T47D (cell line): ENCODE results near the gene USP40.

Experiments
- DNase-seq, 2 experiments: peaks; one replicate each; pipeline versions ENCODE4 v3.0.0 to v3.0.0-alpha.2; 2011 to 2012; ENCODE audit warnings: low read depth in 1 of 2, low spot score in 1 of 2
- JUND ChIP-seq: IDR thresholded peaks from 2 replicates; pipeline ENCODE4 v1.6.1; 2012; ENCODE audit warnings: low read depth
- in situ Hi-C: cut with HindIII; loops from 2 replicates; pipeline ENCODE4 v1.10.0; 2016; ENCODE audit warnings: low sequenced_read_pairs, low pct_unique_long_range_greater_than_20kb

The USP40 gene

GRCh38 chr2:233501198-233502076 is 65.1 kb downstream of the USP40 start:
- TF ChIP-seq JUND, result no peak
- no peak for DNase-seq
- in situ Hi-C loops, result no loop called here

- in situ Hi-C loops, result no loop called here
- no peak for DNase-seq
- no peak for TF ChIP-seq JUND
Observed at GRCh38 chr2:233499928-233500327, 66.7 kb downstream of the USP40 start.

- TF ChIP-seq JUND, result no peak
- DNase-seq, result no peak
- in situ Hi-C loops, result no loop called here
Observed at GRCh38 chr2:233498126-233498525, 68.5 kb downstream of the USP40 start.

GRCh38 chr2:233497692-233498091 is 68.9 kb downstream of the USP40 start:
- DNase-seq, result no peak
- in situ Hi-C loops, result no loop called here
- TF ChIP-seq JUND, result no peak

- DNase-seq, result no peak
- no peak for TF ChIP-seq JUND
- in situ Hi-C loops, result no loop called here
Observed at GRCh38 chr2:233495503-233496496, 70.8 kb downstream of the USP40 start.

GRCh38 chr2:233492751-233493150 is 73.8 kb downstream of the USP40 start:
- no peak for DNase-seq
- TF ChIP-seq JUND, result no peak
- in situ Hi-C loops, result no loop called here

GRCh38 chr2:233492078-233492477 is 74.5 kb downstream of the USP40 start:
- no peak for DNase-seq
- TF ChIP-seq JUND, result no peak
- in situ Hi-C loops, result no loop called here

- no peak for DNase-seq
- in situ Hi-C loops, result no loop called here
- TF ChIP-seq JUND, result no peak
Observed at GRCh38 chr2:233491326-233491725, 75.3 kb downstream of the USP40 start.

GRCh38 chr2:233490831-233491230 is 75.8 kb downstream of the USP40 start:
- in situ Hi-C loops, result no loop called here
- DNase-seq, result no peak
- TF ChIP-seq JUND, result no peak

GRCh38 chr2:233489666-233490065 is 76.9 kb downstream of the USP40 start:
- no peak for TF ChIP-seq JUND
- DNase-seq, result no peak
- in situ Hi-C loops, result no loop called here

GRCh38 chr2:233489143-233489542 is 77.4 kb downstream of the USP40 start:
- no peak for TF ChIP-seq JUND
- in situ Hi-C loops, result no loop called here
- DNase-seq, result no peak

GRCh38 chr2:233487748-233488345 is 78.7 kb downstream of the USP40 start:
- no peak for DNase-seq
- in situ Hi-C loops, result no loop called here
- TF ChIP-seq JUND, result no peak
